Measurements from ENCODE around the gene AGPAT3. TPM values are rescaled to one million over a fixed set of nuclear protein-coding genes. Genes with fewer than 3 reads are reported as not detected.

AGPAT3 gene
- total RNA-seq, 4 donors from 2014 or later: 61.0 to 77.9 (median 69.4) TPM

GRCh38 chr21:43851593-43851992 lies 13.4 kb upstream of the AGPAT3 start:
- Histone ChIP-seq H3K27me3 (no peaks in the 10 kb centered on the region), H3K4me3 (no peak overlapping the region), H3K27ac (no peak overlapping the region), H3K9me3 (no peaks in the 10 kb centered on the region), H3K36me3 (no peaks in the 10 kb centered on the region), H3K4me1 (peaks cover 6% of the 10 kb centered on the region)
- WGBS: 74% methylated on average over 6 of the region's 12 CpGs
- TF ChIP-seq CTCF (IDR thresholded peaks at IDR 0.05) (no peak), EP300 (IDR thresholded peaks at IDR 0.05) (no peak)
- no peak for DNase-seq (ENCODE audit: low spot score in 2 of 2)

- 74% methylated on average over 27 of the region's 34 CpGs for WGBS
- DNase-seq (ENCODE audit: low spot score in 2 of 2): no peak
- H3K36me3 ChIP-seq: no peaks in the 10 kb centered on the region
- TF ChIP-seq CTCF (IDR thresholded peaks at IDR 0.05) (no peak), POLR2A (IDR thresholded peaks at IDR 0.05) (no peak)
- H3K27me3 ChIP-seq: no peaks in the 10 kb centered on the region
- H3K9me3 ChIP-seq: no peaks in the 10 kb centered on the region
- H3K27ac ChIP-seq: no peak overlapping the region
- H3K4me1 ChIP-seq: peaks cover 6% of the 10 kb centered on the region
- H3K4me3 ChIP-seq: no peak overlapping the region
Measured at GRCh38 chr21:43853851-43854772, 10.9 kb upstream of the AGPAT3 start.

GRCh38 chr21:43854773-43855633 lies 10.0 kb upstream of the AGPAT3 start:
- no peaks in the 10 kb centered on the region for H3K36me3 ChIP-seq
- H3K4me3 ChIP-seq: no peak overlapping the region
- peaks cover 3% of the 10 kb centered on the region for H3K4me1 ChIP-seq
- H3K9me3 ChIP-seq: no peaks in the 10 kb centered on the region
- 77% methylated on average over 21 of the region's 26 CpGs for WGBS
- H3K27ac ChIP-seq: no peak overlapping the region
- no peaks in the 10 kb centered on the region for H3K27me3 ChIP-seq
- DNase-seq (ENCODE audit: low spot score in 2 of 2): no peak
- no peak for TF ChIP-seq POLR2A (IDR thresholded peaks at IDR 0.05)

- WGBS: 85% methylated on average over 10 of the region's 10 CpGs
- H3K9me3 ChIP-seq: no peaks in the 10 kb centered on the region
- H3K4me3 ChIP-seq: no peak overlapping the region
- H3K4me1 ChIP-seq: peaks cover 4% of the 10 kb centered on the region
- H3K27ac ChIP-seq: no peak overlapping the region
- no peaks in the 10 kb centered on the region for H3K27me3 ChIP-seq
- DNase-seq (ENCODE audit: low spot score in 2 of 2): no peak
- TF ChIP-seq POLR2AphosphoS5 (IDR thresholded peaks at IDR 0.05) (no peak), POLR2A (IDR thresholded peaks at IDR 0.05) (no peak), EP300 (IDR thresholded peaks at IDR 0.05) (no peak), CTCF (IDR thresholded peaks at IDR 0.05) (no peak)
- no peaks in the 10 kb centered on the region for H3K36me3 ChIP-seq
Measured at GRCh38 chr21:43855955-43856354, 9.1 kb upstream of the AGPAT3 start.

- no peak for DNase-seq (ENCODE audit: low spot score in 2 of 2)
- TF ChIP-seq POLR2AphosphoS5 (IDR thresholded peaks at IDR 0.05): no peak
- TF ChIP-seq POLR2A (IDR thresholded peaks at IDR 0.05): no peak
- TF ChIP-seq CTCF (IDR thresholded peaks at IDR 0.05): no peak
- TF ChIP-seq EP300 (IDR thresholded peaks at IDR 0.05): no peak
- Histone ChIP-seq H3K9me3 (no peaks in the 10 kb centered on the region), H3K27me3 (no peaks in the 10 kb centered on the region), H3K4me3 (no peak overlapping the region), H3K27ac (no peak overlapping the region), H3K36me3 (no peaks in the 10 kb centered on the region), H3K4me1 (peaks cover 9% of the 10 kb centered on the region)
- WGBS: 89% methylated on average over 5 of the region's 26 CpGs
Measured at GRCh38 chr21:43858806-43859648, 6.0 kb upstream of the AGPAT3 start.

All from suprapubic skin (tissue), 4 donors.